HG02943 (cell line): ENCODE data around the gene ZNF516.
A peak's percentile ranks its signal among the peaks of the same experiment; 100 is the strongest.

ENCODE experiments used
- ATAC-seq: cut with Tn5 transposase; IDR thresholded peaks from one replicate; pipeline ENCODE4 v1.9.1; 2021; ENCODE audit warnings: mild to moderate bottlenecking, low read depth, moderate library complexity; ENCODE audit not compliant: unreplicated experiment

The ZNF516 gene

GRCh38 chr18:76385681-76385975 is 109.4 kb downstream of the ZNF516 start:
- no peak for ATAC-seq

GRCh38 chr18:76384861-76385680 is 110.0 kb downstream of the ZNF516 start:
- no peak for ATAC-seq

DNA sequence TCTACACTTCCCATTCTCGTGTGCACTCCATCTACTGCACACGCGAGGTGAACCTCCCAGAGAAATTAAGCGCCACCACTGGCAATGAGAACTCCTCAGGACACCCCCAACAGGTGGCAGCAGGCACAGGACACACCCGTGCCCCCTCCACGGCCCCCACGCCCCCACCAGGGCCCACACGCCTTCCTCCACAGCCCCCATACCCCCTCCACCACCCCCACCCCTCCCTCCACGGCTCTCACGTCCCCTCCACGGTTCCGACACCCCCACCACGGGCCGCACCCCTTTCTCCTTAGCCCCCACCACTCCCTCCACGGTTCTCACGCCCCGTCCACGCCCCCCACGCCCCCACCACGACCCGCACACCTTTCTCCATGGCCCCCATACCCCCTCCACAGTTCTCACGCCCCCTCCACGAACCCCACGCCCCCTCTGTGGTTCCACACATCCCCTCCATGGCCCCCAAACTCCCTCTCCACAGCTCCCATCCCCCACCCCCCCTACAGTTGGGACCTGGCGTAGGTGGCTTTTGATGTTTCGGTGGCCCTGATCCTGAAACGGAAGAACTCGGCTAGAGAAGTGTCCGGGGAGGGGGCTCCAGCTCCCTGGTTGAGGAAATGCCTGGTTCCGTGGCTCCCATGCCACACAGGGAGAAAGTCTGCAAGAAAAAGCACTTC is 110.8 kb downstream of the ZNF516 start:
- no peak for ATAC-seq

DNA sequence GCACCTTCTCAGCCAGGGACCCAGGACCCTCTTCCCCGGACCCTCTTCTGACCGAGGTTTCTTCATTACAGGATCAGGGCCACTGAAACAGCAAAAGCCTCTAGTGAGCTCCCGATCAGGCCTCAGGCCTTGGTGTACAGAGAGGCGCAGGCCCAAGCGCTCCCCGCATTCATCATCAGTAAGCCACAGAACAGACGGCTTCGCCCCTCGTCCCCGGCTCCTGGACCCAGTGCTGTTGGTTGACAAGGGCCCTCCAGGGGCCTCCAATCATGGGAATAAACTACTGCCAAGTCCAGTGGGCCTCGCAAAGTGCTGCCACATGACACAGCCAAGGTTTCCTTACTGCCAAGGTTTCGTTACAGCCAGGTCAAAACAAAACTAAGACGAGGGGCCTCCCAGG is 111.4 kb downstream of the ZNF516 start:
- ATAC-seq, result no peak

DNA sequence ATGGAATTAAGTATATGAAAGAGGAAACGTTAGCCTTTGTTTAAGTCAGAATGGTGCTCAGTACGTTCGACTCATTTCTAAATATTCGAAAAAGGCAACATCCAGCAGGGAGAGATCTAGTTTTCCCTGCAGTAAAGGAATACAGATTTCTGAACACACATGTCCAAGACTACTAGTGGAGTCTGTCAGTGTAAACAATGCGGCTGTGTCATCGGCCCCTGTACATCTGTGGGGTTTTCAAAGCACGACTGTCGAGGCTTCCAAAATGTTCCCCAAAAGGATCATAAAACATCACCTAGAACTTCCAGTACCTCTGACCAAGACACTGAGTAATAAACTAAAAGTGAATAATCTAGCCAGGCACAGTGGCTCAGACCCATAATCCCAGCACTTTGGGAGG is 112.8 kb downstream of the ZNF516 start:
- ATAC-seq, result no peak

DNA sequence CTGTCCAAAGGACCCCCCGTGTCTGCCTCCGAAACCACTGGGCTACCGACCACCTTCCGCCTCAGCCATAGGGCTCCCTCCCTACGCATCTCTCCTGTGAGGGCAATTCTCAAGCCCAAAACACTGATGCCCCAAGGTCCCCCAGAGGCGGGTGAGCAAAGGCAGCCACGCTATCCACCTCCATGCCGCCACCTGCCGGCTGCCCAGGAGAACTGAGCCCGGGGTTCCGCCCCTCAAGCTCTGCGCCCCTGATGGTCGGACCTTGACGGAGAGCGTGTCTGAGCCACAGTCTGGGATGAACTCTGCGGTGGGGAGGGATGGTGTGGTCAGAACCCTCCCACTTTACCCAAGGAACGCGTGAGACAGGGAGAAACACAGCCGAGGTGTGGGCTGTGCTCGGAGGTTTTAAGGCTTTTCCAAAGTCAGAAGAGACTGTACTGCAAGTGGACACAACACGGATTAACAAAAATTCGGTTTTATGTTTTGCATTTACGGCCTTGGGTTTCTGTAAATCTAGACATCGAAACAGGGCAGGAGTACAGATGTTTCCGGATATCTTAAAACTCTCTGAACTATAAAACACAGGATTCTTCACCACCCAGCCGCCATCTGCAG is 114.1 kb downstream of the ZNF516 start:
- ATAC-seq, result no peak

DNA sequence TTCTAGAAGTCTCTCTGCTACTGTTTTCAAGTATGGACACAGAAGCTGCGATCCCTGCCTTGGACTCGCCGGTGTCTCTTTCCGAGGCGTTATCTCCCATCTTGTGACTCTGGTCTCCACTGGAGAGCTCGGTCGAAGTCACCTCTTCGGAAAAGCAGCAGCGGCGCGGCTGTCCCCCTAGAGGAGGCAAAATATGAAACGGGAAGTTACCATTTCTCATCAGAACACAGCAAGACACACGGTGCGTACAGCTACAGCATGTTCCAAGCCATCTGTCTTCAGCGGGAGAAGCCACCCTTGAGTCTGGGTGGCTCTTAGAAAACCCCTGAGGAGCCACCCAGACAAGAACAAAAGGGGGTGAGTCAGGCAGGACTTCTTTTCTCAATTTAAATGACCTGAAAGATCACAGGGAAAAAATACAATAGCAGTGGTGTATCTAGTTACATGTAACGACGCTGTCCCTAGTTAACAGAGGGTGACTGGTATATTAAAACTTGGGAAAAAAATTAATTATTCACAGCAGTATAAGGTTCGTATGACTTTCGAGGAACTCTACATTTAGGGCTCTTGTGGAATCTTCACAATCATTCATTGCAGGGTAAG is 114.8 kb downstream of the ZNF516 start:
- ATAC-seq, result no peak

DNA sequence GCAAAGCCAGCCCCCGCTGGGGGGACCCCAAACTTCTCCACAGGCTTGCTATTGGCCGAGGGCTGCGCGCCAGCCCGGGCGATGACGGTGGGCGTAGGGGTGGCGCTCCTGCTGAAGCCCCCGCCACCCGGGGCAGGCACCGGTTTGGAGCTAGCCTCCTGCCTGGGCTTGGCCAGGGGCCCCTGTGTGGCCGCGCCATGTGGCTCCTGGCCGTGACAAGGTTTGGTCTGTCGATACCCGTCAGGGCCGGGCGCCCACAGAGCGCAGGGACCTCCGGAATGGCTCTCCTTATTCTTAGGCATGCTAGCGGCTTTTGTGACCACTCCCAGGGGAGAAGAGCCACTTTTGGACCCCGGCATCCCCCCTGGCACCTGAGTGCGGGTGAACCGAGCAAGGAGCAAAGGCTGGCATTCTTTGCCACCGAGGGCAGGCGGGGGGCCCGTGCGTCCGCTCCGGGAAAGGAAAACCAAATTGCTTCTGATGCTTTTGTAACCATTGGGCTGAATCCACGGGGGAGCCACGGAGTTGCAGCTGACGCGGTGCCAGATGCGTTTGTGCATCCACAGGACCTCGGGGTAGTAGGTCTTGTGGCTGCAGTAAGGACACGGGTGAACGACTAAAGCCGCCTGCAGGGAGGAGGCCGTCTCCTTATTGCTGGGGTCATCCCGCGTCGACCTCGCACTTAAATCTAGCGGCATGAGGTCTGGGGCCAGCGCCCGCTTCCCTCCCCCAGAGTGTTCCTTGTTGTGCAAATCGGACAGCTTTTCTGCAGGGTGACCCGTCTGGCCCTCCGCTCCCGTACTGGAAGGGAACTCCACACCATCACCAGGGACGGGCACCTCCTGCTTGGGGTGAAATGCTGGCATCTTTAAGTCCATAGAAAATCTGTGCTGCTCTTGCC is 115.6 kb downstream of the ZNF516 start:
- no peak for ATAC-seq

GRCh38 chr18:76378526-76379215 is 116.4 kb downstream of the ZNF516 start:
- no peak for ATAC-seq

- ATAC-seq, result no peak
Observed at GRCh38 chr18:76377359-76377756, 117.7 kb downstream of the ZNF516 start.

DNA sequence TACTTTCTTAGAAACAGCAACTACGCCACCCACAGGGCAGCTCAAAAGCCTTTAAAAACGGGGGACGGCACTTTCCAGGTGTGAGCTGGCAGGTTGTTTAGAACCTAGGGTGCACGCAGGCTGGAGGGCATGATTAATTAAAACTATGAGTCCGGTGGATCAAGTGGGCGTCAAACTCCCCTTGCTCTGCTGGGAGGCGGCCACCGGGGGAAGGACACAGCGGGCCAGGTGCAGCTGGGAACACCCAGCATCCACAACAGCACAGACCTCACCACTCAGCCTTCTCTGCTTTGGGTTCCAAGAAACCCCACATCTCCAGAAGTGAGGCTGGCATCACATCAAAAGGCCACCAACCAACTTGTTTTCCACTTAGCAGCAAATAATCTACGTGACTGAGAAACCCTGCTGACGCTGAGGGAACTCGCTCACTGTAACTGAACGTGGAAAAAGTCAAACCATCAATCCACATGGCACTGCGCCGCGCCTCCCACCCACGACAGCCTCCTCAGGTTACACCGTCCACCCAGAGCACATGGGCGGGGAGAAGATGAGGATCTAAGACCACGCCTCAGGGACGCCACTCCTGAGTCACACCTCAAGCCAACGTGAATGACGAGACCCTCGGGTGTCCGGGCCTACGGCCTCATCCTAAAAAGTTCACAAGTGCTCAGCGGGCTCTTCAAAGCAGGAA is 118.2 kb downstream of the ZNF516 start:
- no peak for ATAC-seq

- ATAC-seq, result no peak
Observed at GRCh38 chr18:76376225-76376624, 118.8 kb downstream of the ZNF516 start.

DNA sequence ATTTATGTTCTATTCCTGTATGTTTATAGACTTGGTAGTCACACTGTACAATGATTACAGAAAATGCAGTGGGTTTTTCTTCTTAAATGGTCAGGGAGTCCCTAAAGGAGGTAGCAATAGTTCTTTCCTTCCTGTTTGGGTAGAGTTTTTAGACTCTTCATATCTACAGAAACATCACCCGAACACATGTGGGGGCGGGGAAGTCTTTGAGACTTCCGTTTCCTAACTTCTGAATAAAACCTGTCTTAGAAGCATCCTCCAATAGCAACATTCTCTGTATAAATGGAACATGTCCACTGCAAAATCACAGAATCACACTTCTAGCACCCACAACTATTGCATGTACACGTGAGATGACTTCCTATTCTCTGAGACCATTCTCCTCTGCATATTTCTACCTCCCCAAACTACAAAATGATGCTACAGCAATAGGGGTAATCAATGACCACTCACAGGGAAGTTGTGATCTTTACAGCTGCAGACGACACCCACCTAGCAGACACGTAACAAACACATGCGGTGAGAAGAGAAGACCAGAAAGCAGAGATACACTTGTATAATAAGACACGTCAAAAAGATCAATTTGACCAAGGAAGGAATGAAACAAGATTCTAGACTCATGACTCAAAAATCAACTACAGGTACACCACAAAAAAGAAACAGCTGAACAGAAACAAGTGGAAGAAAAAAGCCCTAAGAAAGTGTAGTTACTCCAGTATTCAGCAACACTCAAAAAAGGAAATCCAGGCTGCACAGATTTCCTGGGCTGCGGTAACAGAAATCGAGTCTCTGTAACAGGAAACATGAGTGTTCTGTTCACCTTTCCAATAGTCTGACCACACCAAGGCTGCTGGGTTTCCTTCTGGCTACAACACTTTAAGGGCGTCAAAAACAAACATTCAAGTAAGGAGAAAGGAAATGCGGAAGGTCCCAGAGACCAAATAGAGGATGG is 120.4 kb downstream of the ZNF516 start:
- peak; percentile 79 for ATAC-seq

DNA sequence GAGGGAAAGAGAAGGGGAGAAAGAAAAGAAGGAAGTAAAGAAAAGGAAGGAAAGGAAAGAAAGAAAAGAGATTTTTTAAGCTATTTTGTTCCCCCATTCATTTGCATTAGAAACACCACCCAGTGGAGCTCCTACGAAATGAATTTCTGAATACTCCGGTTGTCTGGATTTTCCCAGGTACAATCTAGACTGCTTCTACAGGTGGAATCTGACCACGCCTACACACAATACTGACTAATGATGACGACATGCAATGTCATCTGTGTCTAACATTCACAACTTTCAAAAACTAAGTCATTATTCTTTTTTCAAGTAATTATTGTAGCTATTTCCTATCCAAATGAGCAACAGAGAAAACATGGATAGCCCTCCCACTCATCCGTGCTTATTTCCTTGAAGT is 121.7 kb downstream of the ZNF516 start:
- no peak for ATAC-seq

- no peak for ATAC-seq
Observed at GRCh38 chr18:76371301-76372203, 123.5 kb downstream of the ZNF516 start.

- ATAC-seq, result no peak
Observed at GRCh38 chr18:76370686-76371085, 124.4 kb downstream of the ZNF516 start.

DNA sequence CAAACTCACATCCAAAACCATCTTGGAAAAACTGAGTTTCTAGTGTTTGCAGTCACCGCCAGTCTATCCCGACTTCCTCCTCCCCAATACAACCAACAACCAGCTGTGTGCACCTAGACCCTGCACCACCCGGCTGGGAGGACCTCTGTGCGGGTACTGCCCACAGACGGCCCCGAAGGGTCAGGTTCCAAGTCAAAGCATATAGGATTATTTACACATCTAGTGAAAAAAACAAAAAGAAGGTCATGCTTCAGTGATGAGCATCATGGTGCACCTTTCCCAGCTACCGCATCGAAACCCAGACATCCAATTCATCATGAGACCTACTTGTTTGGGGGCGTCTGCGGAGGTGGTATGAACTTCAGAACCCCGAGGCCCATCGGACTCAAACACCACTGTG is 124.8 kb downstream of the ZNF516 start:
- ATAC-seq, result no peak
